HUES6 (cell line): ENCODE results near the gene TUNAR.

ENCODE experiments used
- H3K27ac ChIP-seq: 2 replicates; pipeline ENCODE4 v1.7.0; 2013; ENCODE audit warnings: low read depth, mild to moderate bottlenecking, low read length, inconsistent platforms
- H3K27me3 ChIP-seq: 2 replicates; pipeline ENCODE4 v1.6.1; 2013; ENCODE audit warnings: low read length; ENCODE audit not compliant: control insufficient read depth, insufficient read depth
- H3K36me3 ChIP-seq: 2 replicates; pipeline ENCODE4 v1.6.1; 2013; ENCODE audit warnings: low read length; ENCODE audit not compliant: control insufficient read depth, insufficient read depth
- H3K4me1 ChIP-seq: 2 replicates; pipeline ENCODE4 v1.6.1; 2013; ENCODE audit warnings: low read length; ENCODE audit not compliant: control insufficient read depth, insufficient read depth
- H3K4me3 ChIP-seq: 2 replicates; pipeline ENCODE4 v1.5.1; 2013; ENCODE audit warnings: low read depth, low read length
- H3K9ac ChIP-seq: one replicate; pipeline ENCODE4 v1.6.1; 2013; ENCODE audit warnings: mild to moderate bottlenecking, low read length
- H3K9me3 ChIP-seq: 2 replicates; pipeline ENCODE4 v1.6.1; 2013; ENCODE audit warnings: low read depth, low read length; ENCODE audit not compliant: control insufficient read depth, insufficient read depth

The TUNAR gene

DNA sequence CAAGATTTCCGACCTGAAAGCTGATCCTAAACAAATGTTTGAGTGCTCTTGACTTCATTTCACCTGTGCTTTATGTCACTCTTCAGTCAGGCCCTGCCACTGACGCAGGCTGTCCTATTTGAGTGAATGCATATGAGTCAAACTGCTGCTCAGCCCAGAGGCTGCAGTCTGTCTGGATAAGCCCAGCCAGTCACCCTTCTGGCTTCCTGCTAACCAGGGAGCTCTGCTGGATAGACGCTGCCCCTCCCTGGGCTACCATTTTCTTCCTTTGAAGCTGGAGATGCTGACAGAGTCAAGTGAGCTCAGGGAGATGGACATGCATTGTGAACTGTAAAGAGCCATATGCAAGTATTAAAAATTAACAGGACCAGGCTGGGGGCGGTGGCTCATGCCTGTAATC lies 5.1 kb upstream of the TUNAR start:
- H3K27me3 ChIP-seq, result peaks cover 29% of the 10 kb centered on the region
- no peaks in the 10 kb centered on the region for H3K36me3 ChIP-seq
- H3K9ac ChIP-seq, result no peak overlapping the region
- no peak overlapping the region for H3K4me3 ChIP-seq
- no peaks in the 10 kb centered on the region; the same call in 1 of the 2 replicates for H3K9me3 ChIP-seq
- peaks cover 12% of the 10 kb centered on the region; the same call in 1 of the 2 replicates for H3K4me1 ChIP-seq
- H3K27ac ChIP-seq, result no peak overlapping the region

DNA sequence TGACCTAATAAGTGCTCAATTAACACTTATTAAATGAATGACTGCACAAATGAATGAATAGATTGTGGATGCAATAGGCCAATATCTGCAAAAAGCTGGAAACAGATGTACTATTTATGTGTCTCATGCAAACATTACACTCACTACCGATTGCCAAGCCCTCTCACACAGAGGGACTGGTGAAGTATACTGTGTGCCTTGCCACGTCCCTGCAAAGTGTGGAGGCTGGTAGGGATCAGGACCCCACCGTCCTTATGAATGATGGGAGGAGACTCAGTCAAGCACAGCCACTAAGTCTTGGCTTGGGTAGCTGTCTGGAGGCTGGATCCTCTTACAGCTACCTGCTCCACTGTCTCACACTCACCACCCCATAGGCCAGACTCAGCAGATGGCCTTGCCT lies 3.9 kb upstream of the TUNAR start:
- Histone ChIP-seq H3K4me1 (peaks cover 19% of the 10 kb centered on the region), H3K9ac (no peak overlapping the region), H3K4me3 (no peak overlapping the region), H3K27me3 (peaks cover 36% of the 10 kb centered on the region), H3K27ac (no peak overlapping the region), H3K9me3 (no peaks in the 10 kb centered on the region; the same call in 1 of the 2 replicates), H3K36me3 (no peaks in the 10 kb centered on the region)

DNA sequence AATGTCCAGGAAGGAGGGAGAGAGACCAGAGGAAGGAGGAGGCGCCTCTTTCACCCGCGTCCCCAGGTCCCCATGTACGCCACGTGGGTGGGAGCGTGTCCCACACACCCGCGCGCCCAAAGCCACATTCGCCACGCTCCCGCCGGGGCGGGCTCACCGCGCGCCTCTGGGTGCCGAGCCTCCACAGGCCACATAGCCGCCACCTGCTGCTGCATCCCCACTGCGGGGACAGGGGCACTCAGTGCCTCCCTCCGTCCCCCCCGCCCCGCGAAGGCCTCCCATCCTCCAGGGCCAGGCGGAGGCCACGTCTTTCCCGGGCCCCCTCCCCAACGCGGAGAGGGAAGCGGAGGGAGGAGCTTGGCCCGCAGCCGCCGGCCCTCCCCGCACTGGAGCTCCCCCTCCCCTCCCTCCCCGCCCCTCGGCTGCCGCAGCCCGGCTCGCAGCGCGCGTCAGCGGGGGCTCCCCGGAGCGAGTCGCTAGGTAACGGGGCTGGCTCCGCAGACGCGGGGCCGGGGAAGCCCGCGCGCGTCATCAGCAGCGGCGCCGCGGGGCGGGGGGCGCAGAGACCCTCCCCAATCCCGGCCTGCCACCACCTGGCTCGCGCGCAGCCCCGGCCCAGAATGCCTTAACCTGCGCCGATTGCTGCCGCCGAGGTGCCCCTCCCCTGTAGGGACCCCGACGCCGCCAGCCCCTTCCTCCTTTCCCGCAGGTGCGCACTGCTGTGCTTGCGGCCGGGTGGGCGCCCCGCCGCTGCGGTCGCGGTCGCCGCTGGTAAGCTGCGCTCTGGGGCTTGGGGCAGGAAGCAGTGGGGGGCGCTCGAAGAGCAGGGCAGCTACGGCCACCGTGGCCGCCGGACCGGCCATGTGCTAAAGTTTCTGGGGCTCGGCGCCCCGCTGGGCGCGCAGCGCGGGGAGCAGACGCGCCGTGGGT lies 536 bp upstream of the TUNAR start:
- Histone ChIP-seq H3K27me3 (peaks cover 38% of the 10 kb centered on the region), H3K4me3 (peak overlapping the region; percentile 77), H3K27ac (peak overlapping the region; percentile 22; the same call in 1 of the 2 replicates), H3K36me3 (peaks cover 3% of the 10 kb centered on the region; the same call in 1 of the 2 replicates), H3K9ac (peak overlapping the region; percentile 65), H3K9me3 (no peaks in the 10 kb centered on the region; the same call in 1 of the 2 replicates), H3K4me1 (peaks cover 45% of the 10 kb centered on the region)

DNA sequence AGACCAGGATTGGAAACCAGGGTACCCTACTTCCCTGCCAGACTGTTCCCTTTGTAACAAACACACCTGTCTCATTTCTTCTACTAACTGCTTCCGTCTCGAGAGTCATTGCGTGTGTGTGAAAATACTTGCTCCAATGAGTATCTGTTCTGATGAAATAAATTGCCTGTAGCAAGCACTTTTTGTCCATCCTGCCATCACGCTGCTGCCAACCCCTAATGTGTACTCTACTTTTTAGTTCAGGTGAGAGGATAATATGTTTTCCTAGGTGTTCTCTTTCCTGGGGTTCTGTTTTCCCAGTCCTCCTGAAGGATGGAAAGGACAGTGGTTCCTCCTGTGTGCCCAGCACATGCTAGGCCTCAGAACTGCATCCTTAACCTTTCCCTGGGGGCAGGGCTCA lies 1.0 kb downstream of the TUNAR start:
- peaks cover 38% of the 10 kb centered on the region for H3K27me3 ChIP-seq
- H3K4me1 ChIP-seq, result peaks cover 53% of the 10 kb centered on the region
- H3K27ac ChIP-seq, result no peak overlapping the region
- H3K4me3 ChIP-seq, result peak overlapping the region; percentile 77
- peaks cover 17% of the 10 kb centered on the region for H3K36me3 ChIP-seq
- peak overlapping the region; percentile 65 for H3K9ac ChIP-seq
- no peaks in the 10 kb centered on the region; the same call in 1 of the 2 replicates for H3K9me3 ChIP-seq

DNA sequence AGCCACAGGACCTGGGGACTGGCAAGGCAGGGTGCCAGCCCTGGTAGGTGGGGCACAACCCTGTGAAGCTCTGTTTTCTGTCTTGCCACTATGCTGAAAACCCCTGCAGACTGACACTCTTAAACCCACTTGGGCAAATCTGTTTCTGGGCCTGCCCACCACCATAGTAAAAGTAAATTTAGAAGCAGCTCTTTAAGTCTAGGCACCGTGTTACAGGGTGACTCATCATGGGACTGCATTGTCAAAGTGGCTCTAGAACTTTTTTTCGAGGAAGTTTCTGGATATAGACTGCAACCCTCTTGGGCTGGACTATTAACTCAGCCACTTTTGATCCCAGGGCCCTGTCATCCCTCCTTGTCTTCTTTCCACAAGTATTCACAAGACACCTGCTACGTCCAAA lies 7.7 kb downstream of the TUNAR start:
- H3K27me3 ChIP-seq, result no peaks in the 10 kb centered on the region
- H3K27ac ChIP-seq, result no peak overlapping the region
- H3K4me3 ChIP-seq, result no peak overlapping the region
- H3K36me3 ChIP-seq, result peaks cover 38% of the 10 kb centered on the region
- no peak overlapping the region for H3K9ac ChIP-seq
- no peaks in the 10 kb centered on the region for H3K9me3 ChIP-seq
- H3K4me1 ChIP-seq, result peaks cover 44% of the 10 kb centered on the region

DNA sequence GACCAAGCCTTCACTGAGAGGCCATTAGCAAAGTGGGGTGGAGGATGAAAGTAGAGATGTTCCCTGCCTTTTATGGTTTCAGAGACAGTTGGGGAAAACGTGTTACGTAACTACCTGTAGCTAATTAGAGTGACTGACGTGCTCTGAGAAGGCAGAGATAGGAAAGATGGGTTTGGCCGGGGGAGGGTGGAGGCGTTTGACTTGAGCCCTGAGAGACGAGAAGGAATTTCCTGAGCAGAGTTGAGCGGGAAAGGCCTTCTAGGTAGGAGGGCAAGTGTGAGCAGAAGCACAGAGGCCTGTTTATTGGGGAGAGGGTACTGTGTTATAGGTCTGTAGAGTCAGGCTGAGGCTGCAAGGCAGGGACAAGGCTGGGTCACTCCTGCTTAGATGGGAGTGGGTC lies 8.6 kb downstream of the TUNAR start:
- Histone ChIP-seq H3K36me3 (peaks cover 45% of the 10 kb centered on the region), H3K9me3 (no peaks in the 10 kb centered on the region), H3K4me3 (no peak overlapping the region), H3K27ac (no peak overlapping the region), H3K4me1 (peaks cover 39% of the 10 kb centered on the region), H3K9ac (no peak overlapping the region), H3K27me3 (no peaks in the 10 kb centered on the region)

DNA sequence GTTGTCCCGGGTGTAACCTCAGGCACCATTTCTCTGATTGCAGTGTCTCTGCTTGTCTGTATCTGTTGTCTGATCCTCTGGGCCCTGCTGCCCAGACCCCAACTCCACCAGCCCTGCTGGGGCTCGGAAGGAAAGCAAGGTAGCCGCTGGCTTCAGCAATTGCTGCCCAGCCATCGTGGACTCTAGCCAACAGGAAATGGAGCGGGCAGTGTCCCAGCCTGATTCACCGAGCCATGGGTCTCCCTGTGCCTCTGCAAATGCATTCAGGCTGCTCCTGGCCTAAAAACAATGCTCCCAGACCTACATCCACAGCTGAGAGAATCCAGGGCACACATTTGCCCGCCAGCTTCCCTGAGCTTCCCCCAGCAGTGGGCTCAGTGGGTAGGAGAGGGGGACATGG lies 9.2 kb downstream of the TUNAR start:
- Histone ChIP-seq H3K27ac (no peak overlapping the region), H3K36me3 (peaks cover 46% of the 10 kb centered on the region), H3K4me1 (peaks cover 33% of the 10 kb centered on the region)

DNA sequence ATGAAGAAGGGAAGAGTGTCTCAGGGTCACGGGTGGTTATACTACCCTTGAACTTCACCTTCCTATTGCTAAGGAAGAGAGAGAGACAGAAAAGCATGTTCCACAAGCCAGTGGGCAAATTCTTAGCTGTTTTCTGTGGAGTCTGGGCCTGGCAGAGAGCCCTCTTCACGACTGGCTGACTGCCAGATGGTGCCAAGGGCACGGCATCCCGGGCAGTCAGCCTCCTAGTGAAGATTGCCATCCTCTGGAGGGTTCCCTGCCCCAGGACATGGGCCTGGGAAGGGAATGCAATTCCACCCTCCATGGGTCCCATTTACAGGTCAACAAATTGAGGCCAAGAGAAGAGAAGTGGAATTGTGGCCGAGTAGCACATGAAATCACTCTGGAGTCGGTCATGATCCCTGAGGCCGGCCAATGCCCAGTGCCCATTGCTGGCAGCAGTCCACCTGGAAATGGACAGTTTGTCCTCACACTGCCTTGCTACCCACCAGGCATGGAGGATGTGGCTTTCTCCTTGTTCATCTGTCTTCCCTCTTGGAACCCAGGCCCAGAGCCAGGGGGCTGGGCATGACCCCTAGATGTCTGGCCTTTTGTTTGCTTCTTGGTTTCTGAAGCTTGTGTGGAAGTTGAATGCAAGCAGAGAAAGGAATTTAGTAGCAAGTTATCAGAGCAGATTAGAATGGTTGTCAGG lies 9.9 kb downstream of the TUNAR start:
- Histone ChIP-seq H3K4me1 (peaks cover 30% of the 10 kb centered on the region), H3K9me3 (no peaks in the 10 kb centered on the region), H3K9ac (no peak overlapping the region), H3K36me3 (peaks cover 43% of the 10 kb centered on the region), H3K27me3 (no peaks in the 10 kb centered on the region), H3K27ac (no peak overlapping the region), H3K4me3 (no peak overlapping the region)

More for the DNA sequence above, 9.2 kb downstream of the TUNAR start:
- no peaks in the 10 kb centered on the region for H3K9me3 ChIP-seq
- H3K4me3 ChIP-seq, result no peak overlapping the region
- no peak overlapping the region for H3K9ac ChIP-seq
- H3K27me3 ChIP-seq, result no peaks in the 10 kb centered on the region

DNA sequence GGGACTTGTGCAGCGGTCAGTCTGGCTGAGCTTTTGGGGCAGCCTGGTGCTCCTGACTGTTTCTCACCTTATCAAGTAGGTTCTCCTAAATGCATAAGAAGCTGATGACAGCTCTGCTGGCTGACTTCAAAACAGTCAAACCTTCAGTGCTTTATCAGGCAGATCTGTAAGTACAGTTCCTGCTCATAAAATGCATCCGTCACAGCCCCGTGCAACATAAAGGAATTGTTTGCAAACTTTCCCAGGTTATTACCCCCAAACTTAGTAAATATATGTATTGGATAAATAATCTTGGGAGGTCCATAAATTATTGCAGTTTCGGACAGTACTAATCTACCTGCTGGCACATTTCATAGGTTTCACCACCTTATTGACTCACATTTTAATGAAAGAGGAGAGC lies 10.7 kb downstream of the TUNAR start:
- no peaks in the 10 kb centered on the region for H3K27me3 ChIP-seq
- H3K4me1 ChIP-seq, result peaks cover 23% of the 10 kb centered on the region
- no peaks in the 10 kb centered on the region for H3K9me3 ChIP-seq
- no peak overlapping the region for H3K4me3 ChIP-seq
- H3K27ac ChIP-seq, result no peak overlapping the region
- H3K36me3 ChIP-seq, result peaks cover 35% of the 10 kb centered on the region
- no peak overlapping the region for H3K9ac ChIP-seq

DNA sequence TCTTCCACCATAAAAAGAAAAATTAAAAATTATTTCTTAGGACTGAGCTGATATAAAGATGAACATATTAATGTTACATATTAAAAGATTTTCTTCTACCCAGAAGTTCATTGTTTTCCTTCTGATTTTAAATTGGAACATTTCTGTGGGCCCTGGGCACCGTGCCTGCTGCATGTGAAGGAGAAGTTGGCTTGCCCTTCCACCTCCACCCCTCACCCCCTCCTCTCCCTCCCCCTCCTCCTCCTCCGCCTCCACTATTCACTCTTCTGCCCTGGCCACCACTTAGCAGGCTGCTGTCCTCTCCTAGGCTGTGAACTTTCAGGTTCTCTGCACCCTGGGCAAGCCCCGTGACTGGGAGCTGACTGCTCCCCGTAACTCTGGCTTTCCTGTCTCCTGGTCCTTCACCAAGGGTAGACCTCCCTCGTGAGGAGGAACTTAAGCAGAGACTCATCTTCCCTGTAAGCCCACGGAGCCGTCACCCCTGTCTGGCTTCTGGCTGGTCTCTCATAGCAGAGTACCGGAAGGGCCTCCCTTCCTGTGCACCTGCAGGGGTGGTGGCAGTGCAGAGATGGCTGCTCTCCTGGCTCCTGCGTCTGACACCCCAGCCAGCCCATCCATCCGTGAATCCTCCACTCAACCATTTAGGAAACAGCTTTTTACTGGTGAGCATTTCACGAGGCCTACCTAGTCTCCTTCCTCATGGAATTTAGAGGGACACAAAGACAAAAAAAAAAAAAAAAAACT lies 12.8 kb downstream of the TUNAR start:
- Histone ChIP-seq H3K36me3 (peaks cover 30% of the 10 kb centered on the region), H3K27ac (no peak overlapping the region), H3K4me3 (no peak overlapping the region), H3K9me3 (no peaks in the 10 kb centered on the region), H3K27me3 (no peaks in the 10 kb centered on the region), H3K9ac (no peak overlapping the region), H3K4me1 (peaks cover 14% of the 10 kb centered on the region)
